ENCODE measurements around the gene MYO7B.

DNA sequence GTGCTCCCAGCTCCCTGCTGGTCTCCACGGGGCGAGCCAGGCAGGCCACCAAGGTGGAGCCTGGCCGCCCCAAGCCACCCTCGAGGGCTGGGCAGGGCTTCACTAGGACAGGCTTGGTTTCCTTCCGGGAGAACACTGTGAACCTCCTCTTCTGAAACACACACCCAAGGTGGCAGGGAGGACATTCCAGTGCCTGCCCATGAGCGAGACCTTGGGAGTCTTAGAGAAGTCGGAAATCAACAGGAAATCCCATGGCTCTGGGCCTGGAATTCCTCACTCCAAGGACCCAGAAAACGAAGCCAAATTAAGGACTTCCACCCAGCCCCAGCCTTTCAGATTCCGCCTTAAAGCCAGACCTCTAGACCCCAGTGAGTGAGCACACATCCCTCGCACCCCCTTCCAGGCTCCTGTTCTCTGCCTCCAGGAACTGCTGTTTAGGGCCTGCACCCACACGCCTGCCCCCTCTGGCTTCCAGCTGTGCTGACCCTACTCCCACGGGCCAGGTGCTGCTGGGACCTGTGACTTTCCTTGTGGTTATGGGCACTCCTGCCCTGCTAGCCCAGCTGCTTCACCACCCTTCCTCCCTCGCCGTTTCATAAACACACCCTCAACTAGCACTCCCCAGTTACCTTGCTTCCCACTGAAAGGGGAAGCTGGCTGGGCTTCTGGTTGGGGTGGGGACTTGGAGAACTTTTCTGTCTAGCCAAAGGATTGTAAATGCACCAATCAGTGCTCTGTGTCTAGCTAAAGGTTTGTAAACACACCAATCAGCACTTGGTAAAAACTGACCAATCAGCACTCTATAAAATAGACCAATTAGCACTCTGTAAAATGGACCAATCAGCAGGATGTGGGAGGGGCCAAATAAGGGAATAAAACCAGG, 124.2 kb downstream of the MYO7B start:
- TF ChIP-seq CTCF (IDR thresholded peaks at IDR 0.05) = no peak
- TF ChIP-seq POLR2A (IDR thresholded peaks at IDR 0.05) = no peak

All from uterus (tissue), 2 donors.